Ishikawa (cell line): Measurements from ENCODE around the gene IRF2BP1.

ENCODE experiments used
- CEBPB ChIP-seq: IDR thresholded peaks from 2 replicates; pipeline ENCODE4 v1.6.1; 2012
- CREB1 ChIP-seq: IDR thresholded peaks from 2 replicates; pipeline ENCODE4 v1.6.1; 2012; ENCODE audit warnings: low read depth
- EGR1 ChIP-seq: IDR thresholded peaks from 2 replicates; pipeline ENCODE4 v1.6.1; 2012
- EP300 ChIP-seq: IDR thresholded peaks from 2 replicates; pipeline ENCODE4 v1.6.1; 2012; ENCODE audit warnings: borderline replicate concordance
- FOXM1 ChIP-seq: IDR thresholded peaks from 2 replicates; pipeline ENCODE4 v1.6.1; 2012; ENCODE audit warnings: low read depth, borderline replicate concordance
- NFIC ChIP-seq: IDR thresholded peaks from 2 replicates; pipeline ENCODE4 v1.6.1; 2012
- RAD21 ChIP-seq: IDR thresholded peaks from 2 replicates; pipeline ENCODE4 v1.6.1; 2012; ENCODE audit warnings: low read depth
- REST ChIP-seq: IDR thresholded peaks from 2 replicates; pipeline ENCODE4 v1.6.1; 2012; ENCODE audit warnings: low read depth, mild to moderate bottlenecking
- TAF1 ChIP-seq: IDR thresholded peaks from 2 replicates; pipeline ENCODE4 v1.6.1; 2012; ENCODE audit warnings: low read depth, mild to moderate bottlenecking
- TCF12 ChIP-seq: IDR thresholded peaks from 2 replicates; pipeline ENCODE4 v1.6.1; 2012; ENCODE audit warnings: low read depth
- TEAD4 ChIP-seq: IDR thresholded peaks from 2 replicates; pipeline ENCODE4 v1.6.1; 2012
- USF1 ChIP-seq: IDR thresholded peaks from 2 replicates; pipeline ENCODE4 v1.6.1; 2012
- YY1 ChIP-seq: IDR thresholded peaks from 2 replicates; pipeline ENCODE4 v1.6.1; 2012; ENCODE audit warnings: low read depth
- ZBTB7A ChIP-seq: IDR thresholded peaks from 2 replicates; pipeline ENCODE4 v1.6.1; 2012; ENCODE audit warnings: low read depth
- TF ChIP-seq, protein P1 (sequence below): IDR thresholded peaks from 2 replicates; pipeline ENCODE4 v1.6.1; 2012

The IRF2BP1 gene

GRCh38 chr19:45885556-45886426, at the start of gene IRF2BP1:
TSS of gene IRF2BP1 (minus strand) at chr19:45886141. CDS start at chr19:45885774, 367 bp downstream.
- TF ChIP-seq RAD21: no peak
- peak; percentile 59 for TF ChIP-seq TAF1
- TF ChIP-seq USF1: no peak
- peak; percentile 47 for TF ChIP-seq YY1
- TF ChIP-seq FOXM1: no peak
- TF ChIP-seq REST: no peak
- no peak for TF ChIP-seq ZBTB7A
- TF ChIP-seq NFIC: no peak
- peak; percentile 65; the same call in 1 of the 2 replicates for TF ChIP-seq CREB1
- TF ChIP-seq EP300: no peak
- peak; percentile 97 for TF ChIP-seq CEBPB
- TF ChIP-seq TEAD4: no peak
- TF ChIP-seq, protein P1, sequence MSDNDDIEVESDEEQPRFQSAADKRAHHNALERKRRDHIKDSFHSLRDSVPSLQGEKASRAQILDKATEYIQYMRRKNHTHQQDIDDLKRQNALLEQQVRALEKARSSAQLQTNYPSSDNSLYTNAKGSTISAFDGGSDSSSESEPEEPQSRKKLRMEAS: peak; percentile 84
- TF ChIP-seq EGR1: no peak
- peak; percentile 43 for TF ChIP-seq TCF12

DNA sequence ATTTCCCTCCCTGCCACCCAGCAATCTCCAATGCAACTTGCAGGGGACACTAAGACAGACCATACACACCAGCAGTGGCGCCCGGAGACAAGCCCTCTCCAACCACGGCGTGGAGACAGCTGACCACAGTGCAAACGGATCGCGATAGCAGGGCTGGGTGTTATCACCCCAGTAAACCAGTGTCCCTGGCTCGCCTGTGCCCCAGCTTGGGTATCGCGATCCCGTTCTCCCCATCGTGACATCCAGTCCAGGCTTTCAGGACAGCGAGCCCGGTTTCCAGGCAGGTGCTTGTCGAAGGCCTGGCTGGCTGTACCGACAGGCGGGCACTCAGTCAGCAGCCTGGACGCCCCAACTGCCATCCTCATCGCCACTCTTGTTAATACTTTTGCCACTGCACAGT, 49.3 kb upstream of the IRF2BP1 start:
- TF ChIP-seq TEAD4 (no peak), REST (no peak), TAF1 (no peak), YY1 (no peak), RAD21 (no peak), USF1 (no peak), CREB1 (no peak), FOXM1 (no peak), EP300 (no peak), NFIC (no peak), ZBTB7A (no peak), TCF12 (no peak), CEBPB (no peak), EGR1 (no peak)
- TF ChIP-seq, protein P1: no peak

DNA sequence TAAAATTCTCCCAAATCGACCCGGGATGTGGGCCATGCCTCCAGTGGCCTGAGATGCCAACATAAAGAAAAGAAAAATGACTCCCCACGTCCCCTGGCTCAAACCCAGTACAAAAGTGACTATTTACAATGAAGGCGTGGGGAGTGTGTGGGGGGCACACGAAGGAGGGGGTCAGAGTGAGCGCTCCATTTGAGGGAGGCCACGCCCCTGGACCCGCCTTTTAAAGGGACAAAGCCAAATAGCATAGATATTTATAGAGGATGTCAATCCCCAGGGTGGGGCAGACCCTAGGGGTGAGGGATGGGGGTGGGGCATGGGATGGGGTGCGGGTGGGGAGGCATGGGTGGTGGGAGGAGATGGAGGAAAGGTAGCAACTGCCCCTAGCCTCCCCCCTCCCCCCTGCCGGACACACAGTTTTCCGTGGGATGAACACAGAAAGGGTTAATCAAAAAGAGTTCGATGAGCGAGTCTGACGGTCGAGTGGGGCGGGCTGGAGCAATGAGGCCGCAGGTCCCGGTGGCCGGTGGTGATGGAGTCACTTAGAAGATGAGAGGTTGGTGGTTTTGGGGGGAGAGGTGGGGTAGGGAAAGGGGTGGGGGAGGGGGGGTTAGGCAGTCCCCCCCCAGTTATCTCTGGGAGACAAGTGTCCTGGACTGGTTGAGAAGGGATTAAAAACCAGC, 48.8 kb upstream of the IRF2BP1 start:
- TF ChIP-seq, protein P1: no peak
- no peak for TF ChIP-seq TCF12
- no peak for TF ChIP-seq CEBPB
- no peak for TF ChIP-seq FOXM1
- no peak for TF ChIP-seq CREB1
- no peak for TF ChIP-seq TEAD4
- no peak for TF ChIP-seq TAF1
- TF ChIP-seq REST: no peak
